AG04449 (cell line): ENCODE measurements around the gene UBA7.

Experiments used
- CTCF ChIA-PET: fragments of 350-600 bp; formaldehyde crosslinking; extraction: SDS; loops from one replicate; lab custom pipeline; 2021; ENCODE audit warnings: antibody characterized with exemption; lab: Yijun Ruan, JAX
- POLR2A ChIA-PET: fragments of 400-600, 350-600 bp; formaldehyde crosslinking; extraction: SDS; loops from one replicate; lab custom pipeline; 2020; ENCODE audit warnings: antibody characterized with exemption, inconsistent platforms; lab: Yijun Ruan, JAX
- DNase-seq: peaks from one replicate; pipeline ENCODE4 v3.0.0-alpha.2; 2010; ENCODE audit warnings: low read depth, low spot score
- H3K4me3 ChIP-seq: 2 replicates; pipeline ENCODE4 v1.5.1; 2011; ENCODE audit warnings: low read depth, mild to moderate bottlenecking, control low read depth, low read length
- CTCF ChIP-seq: IDR thresholded peaks from one replicate; pipeline ENCODE4 v1.5.1; 2011; ENCODE audit warnings: mild to moderate bottlenecking, moderate library complexity, low read length, control low read depth, inconsistent platforms; ENCODE audit not compliant: insufficient read depth; ENCODE audit errors: missing control alignments

UBA7 gene

GRCh38 chr3:49790626-49791411 lies 22.9 kb downstream of the UBA7 start:
- DNase-seq: no peak
- ChIA-PET POLR2A (no interaction called here), CTCF (interaction anchor here (1.3 to 6.0 kb wide), 2 partner anchors 11 to 48 kb away, joined by 4 to 39 read pairs; partner anchors contain the start of genes CDHR4 and INKA1)
- no peak overlapping the region for H3K4me3 ChIP-seq
- no peak for TF ChIP-seq CTCF

GRCh38 chr3:49788056-49788455 lies 25.7 kb downstream of the UBA7 start:
- no peak overlapping the region for H3K4me3 ChIP-seq
- ChIA-PET CTCF (interaction anchor here (0.8 to 4.0 kb wide), 4 partner anchors 14 to 53 kb away, joined by 3 to 48 read pairs (median 10); partner anchors contain the start of genes CDHR4 and INKA1), POLR2A (no interaction called here)
- TF ChIP-seq CTCF: no peak
- DNase-seq: no peak

GRCh38 chr3:49787536-49787935 lies 26.2 kb downstream of the UBA7 start:
- DNase-seq: no peak
- POLR2A ChIA-PET: interaction anchor here (1.8 kb wide), 1 partner anchor 15 kb away, joined by 8 read pairs; the partner anchor contains the start of gene INKA1
- no peak for TF ChIP-seq CTCF

GRCh38 chr3:49787182-49787464 lies 26.6 kb downstream of the UBA7 start:
- H3K4me3 ChIP-seq: peak overlapping the region; percentile 61
- ChIA-PET POLR2A (interaction anchor here (1.8 kb wide), 1 partner anchor 16 kb away, joined by 8 read pairs; the partner anchor contains the start of gene INKA1), CTCF (interaction anchor here (1.2 to 4.0 kb wide), 4 partner anchors 15 to 84 kb away, joined by 3 to 48 read pairs (median 10); partner anchors contain the start of genes CDHR4 and INKA1)
- DNase-seq: no peak
- no peak for TF ChIP-seq CTCF

More at GRCh38 chr3:49787536-49787935, 26.2 kb downstream of the UBA7 start:
- no peak overlapping the region for H3K4me3 ChIP-seq
- CTCF ChIA-PET: interaction anchor here (1.2 to 4.0 kb wide), 4 partner anchors 15 to 84 kb away, joined by 3 to 48 read pairs (median 10); partner anchors contain the start of genes CDHR4 and INKA1

GRCh38 chr3:49786357-49787181 lies 27.2 kb downstream of the UBA7 start, which contains the start of gene IP6K1:
TSS of gene IP6K1 (minus strand) at chr3:49786542. CDS start at chr3:49748040, 38,502 bp downstream.
- ChIA-PET POLR2A (interaction anchor here (0.7 to 1.8 kb wide), 4 partner anchors 13 to 19 kb away, joined by 4 to 8 read pairs (median 4); partner anchors contain the start of genes CDHR4 and INKA1), CTCF (interaction anchor here (1.2 to 4.0 kb wide), 5 partner anchors 16 to 83 kb away, joined by 3 to 48 read pairs (median 10); partner anchors contain the start of genes CDHR4 and INKA1)
- peak; percentile 98 for DNase-seq
- H3K4me3 ChIP-seq: peak within 1 kb of the TSS; percentile 76
- TF ChIP-seq CTCF: no peak
